IMR-90 (cell line): ENCODE data around the gene PAK1IP1.

ENCODE experiments used
- BHLHE40 ChIP-seq: fragments of 150-350 bp; IDR thresholded peaks from 2 replicates; pipeline ENCODE4 v1.6.1; 2016; ENCODE audit warnings: mild to moderate bottlenecking, low read depth, low read length
- CEBPB ChIP-seq: IDR thresholded peaks from 2 replicates; pipeline ENCODE4 v1.6.1; 2012; ENCODE audit warnings: low read depth, low read length, improper control_type of control experiment
- CHD1 ChIP-seq: IDR thresholded peaks from 2 replicates; pipeline ENCODE4 v1.6.1; 2012; ENCODE audit warnings: low read depth, low read length, improper control_type of control experiment
- NFE2L2 ChIP-seq: fragments of 150-350 bp; IDR thresholded peaks from 2 replicates; pipeline ENCODE4 v1.6.1; 2016; ENCODE audit warnings: low read depth, mild to moderate bottlenecking, low read length
- POLR2A ChIP-seq: IDR thresholded peaks from 2 replicates; pipeline ENCODE4 v1.6.1; 2012; ENCODE audit warnings: mild to moderate bottlenecking, low read depth, low read length
- RAD21 ChIP-seq: IDR thresholded peaks from 2 replicates; pipeline ENCODE4 v1.6.1; 2012; ENCODE audit warnings: low read length, improper control_type of control experiment
- RCOR1 ChIP-seq: IDR thresholded peaks from 2 replicates; pipeline ENCODE4 v1.6.1; 2012; ENCODE audit warnings: mild to moderate bottlenecking, low read length, improper control_type of control experiment; ENCODE audit not compliant: insufficient replicate concordance
- RFX5 ChIP-seq: IDR thresholded peaks from 2 replicates; pipeline ENCODE4 v1.8.0; 2012; ENCODE audit warnings: low read depth, mild to moderate bottlenecking, low read length, moderate library complexity
- SMC3 ChIP-seq: fragments of 150-350 bp; IDR thresholded peaks from 2 replicates; pipeline ENCODE4 v1.6.1; 2016; ENCODE audit warnings: low read depth, mild to moderate bottlenecking, antibody characterized with exemption, low read length, moderate library complexity
- TF ChIP-seq, protein P1 (sequence below): conservative IDR thresholded peaks from 2 replicates; pipeline ENCODE4 v1.5.1; 2012; ENCODE audit warnings: mild to moderate bottlenecking, low read depth, low read length, improper control_type of control experiment

DNA sequence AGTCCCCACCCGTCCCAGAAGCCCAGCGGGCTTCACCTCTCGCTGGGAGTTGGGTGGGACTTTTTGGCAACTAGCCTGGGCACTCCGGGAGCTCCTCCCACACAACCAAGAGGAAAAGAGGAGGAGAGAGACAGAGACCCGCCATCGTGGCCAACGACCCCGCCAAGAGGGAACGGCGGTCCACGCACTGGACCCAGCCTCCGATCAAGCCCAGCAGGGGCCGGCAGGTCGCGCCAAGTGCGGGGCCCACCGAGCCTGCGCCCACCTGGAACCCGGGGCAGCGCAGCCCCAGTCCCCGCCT, 25.1 kb downstream of the PAK1IP1 start:
- TF ChIP-seq POLR2A (no peak), RFX5 (no peak), SMC3 (no peak), RCOR1 (no peak), CHD1 (no peak), CEBPB (no peak), BHLHE40 (no peak), NFE2L2 (no peak), RAD21 (no peak)
- TF ChIP-seq, protein P1, sequence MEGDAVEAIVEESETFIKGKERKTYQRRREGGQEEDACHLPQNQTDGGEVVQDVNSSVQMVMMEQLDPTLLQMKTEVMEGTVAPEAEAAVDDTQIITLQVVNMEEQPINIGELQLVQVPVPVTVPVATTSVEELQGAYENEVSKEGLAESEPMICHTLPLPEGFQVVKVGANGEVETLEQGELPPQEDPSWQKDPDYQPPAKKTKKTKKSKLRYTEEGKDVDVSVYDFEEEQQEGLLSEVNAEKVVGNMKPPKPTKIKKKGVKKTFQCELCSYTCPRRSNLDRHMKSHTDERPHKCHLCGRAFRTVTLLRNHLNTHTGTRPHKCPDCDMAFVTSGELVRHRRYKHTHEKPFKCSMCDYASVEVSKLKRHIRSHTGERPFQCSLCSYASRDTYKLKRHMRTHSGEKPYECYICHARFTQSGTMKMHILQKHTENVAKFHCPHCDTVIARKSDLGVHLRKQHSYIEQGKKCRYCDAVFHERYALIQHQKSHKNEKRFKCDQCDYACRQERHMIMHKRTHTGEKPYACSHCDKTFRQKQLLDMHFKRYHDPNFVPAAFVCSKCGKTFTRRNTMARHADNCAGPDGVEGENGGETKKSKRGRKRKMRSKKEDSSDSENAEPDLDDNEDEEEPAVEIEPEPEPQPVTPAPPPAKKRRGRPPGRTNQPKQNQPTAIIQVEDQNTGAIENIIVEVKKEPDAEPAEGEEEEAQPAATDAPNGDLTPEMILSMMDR = no peak
